HG02588 (cell line): Measurements from ENCODE around the gene FAM76A.
"Not testable (repeated sequence)": the region's sequence is repeated elsewhere in the genome, so short reads cannot be mapped to it uniquely, and the experiment has no call there.

Experiments used
- ATAC-seq: cut with Tn5 transposase; IDR thresholded peaks from one replicate; pipeline ENCODE4 v1.9.1; 2021; ENCODE audit warnings: mild to moderate bottlenecking, moderate library complexity; ENCODE audit not compliant: unreplicated experiment

The FAM76A gene

DNA sequence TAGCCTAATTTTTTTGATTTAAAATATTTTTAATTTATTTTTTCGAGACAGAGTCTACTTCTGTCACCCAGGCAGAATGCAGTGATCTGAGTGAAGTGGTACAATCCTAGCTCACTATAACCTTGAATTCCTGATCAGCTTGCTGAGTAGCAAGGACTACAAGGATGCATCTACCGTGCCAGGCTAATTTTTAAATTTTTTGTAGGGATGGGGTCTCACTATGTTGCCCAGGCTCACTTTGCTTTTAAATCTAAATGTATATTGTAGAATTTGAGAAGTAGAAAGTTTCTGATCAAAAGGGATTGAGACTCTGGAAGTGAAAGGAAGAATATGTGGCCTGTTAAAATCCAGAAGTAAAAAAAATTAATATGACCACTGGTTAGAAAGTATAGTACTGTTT, 48.9 kb downstream of the FAM76A start:
- no peak for ATAC-seq

DNA sequence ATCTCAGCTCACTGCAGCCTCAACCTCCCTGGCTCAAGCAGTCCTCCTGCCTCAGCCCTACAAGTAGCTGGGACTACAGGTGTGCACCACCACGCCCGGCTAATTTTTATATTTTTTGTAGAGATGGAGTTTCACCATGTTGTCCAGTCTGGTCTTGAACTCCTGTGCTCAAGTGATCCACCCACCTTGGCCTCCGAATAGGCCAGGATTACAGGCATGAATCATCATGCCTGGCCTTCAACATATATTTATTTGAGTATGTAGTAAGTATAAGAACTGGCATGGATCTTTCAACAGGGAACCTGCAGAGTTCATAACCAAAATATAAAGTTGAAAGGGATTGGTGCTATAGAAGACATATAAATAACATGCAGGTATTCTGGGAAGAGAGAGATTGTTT, 49.6 kb downstream of the FAM76A start:
- not testable (repeated sequence) for ATAC-seq

DNA sequence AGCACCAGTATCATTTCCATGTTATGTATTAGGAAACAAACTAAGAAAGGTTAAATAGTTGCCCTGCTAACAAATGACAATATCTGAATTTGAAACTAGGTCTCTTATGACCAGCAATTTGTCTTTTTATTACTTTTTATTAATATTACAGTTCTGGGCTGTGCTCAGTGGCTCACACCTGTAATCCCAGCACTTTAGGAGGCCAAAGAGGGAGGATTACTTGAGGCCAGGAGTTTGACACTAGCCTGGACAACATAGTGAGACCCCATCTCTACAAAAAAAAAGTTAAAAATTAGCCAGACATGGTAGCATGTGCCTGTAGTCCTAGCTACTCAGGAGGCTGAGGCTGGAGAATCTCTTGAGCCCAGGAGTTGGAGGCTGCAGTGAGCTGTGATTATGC, 50.5 kb downstream of the FAM76A start:
- ATAC-seq = not testable (repeated sequence)

DNA sequence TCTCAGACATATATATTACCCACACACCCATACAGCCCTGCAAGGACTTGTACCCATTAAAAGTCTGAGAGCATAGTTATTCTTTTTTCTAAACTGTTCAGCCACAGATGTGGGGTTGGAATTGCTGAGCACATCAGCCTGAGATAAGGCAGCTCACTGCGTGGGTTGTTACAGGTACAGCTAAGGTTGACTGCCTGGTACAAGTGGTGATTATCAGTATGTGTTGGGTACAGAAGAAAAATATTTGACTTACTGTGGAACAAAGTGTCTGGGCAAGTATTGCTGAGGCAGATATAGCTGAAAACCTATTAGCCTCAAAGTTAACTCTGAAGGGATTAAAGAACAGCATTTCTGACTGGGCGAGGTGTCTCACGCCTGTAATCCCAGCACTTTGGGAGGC, 52.3 kb downstream of the FAM76A start:
- no peak for ATAC-seq

DNA sequence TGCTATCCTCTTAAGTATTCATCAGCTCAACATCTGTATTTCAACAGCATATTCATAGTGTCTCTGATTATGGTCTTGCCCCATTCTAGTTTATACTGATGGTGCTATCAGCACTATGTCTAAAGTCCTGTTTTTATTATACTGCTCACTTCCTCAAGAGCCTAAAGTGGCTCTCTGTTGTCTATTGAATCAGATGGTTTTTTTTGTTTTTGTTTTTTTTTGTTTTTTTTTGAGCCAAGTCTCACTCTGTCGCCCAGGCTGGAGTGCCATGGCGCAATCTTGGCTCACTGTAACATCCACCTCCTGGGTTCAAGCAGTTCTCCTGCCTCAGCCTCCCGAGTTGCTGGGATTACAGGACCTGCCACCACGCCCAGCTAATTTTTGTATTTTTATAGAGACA, 53.4 kb downstream of the FAM76A start:
- ATAC-seq = no peak

DNA sequence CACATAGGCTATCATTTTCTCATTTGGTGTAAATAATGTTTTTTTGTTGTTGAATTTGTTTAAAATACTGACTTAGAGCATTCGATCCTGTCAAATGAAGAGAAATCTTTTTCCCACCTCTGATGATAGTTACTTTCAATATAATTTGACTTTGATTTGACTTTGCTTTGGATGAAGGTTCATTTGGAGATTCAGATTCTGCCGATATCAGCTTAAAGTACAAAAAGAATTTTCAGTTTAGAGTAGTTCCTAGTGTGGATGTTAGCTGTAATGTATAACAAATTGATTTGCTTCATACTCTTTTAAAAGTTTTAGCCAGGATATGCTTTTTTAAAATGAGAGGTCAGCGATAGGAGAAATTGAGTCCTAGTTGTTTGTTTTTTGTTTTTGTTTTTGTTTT, 57.2 kb downstream of the FAM76A start:
- ATAC-seq = no peak

DNA sequence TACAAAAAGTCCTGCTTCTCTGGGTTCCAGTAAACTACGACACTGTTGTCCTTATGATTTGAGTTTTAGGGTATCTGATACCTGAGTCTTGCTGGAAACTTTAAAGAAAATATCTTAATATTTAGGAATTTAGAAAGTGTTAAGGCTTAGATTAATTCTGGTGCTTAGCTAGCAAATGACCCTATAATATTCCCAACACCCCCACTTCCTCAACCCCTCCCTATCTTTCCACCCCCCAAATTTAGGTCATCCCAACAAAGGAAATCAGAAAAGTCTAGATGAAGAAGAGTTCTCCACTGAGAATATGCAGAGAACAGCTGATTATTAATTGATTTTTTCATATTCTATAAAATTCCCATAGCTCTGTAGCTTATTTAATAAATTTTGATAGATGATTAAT, 58.9 kb downstream of the FAM76A start:
- no peak for ATAC-seq

DNA sequence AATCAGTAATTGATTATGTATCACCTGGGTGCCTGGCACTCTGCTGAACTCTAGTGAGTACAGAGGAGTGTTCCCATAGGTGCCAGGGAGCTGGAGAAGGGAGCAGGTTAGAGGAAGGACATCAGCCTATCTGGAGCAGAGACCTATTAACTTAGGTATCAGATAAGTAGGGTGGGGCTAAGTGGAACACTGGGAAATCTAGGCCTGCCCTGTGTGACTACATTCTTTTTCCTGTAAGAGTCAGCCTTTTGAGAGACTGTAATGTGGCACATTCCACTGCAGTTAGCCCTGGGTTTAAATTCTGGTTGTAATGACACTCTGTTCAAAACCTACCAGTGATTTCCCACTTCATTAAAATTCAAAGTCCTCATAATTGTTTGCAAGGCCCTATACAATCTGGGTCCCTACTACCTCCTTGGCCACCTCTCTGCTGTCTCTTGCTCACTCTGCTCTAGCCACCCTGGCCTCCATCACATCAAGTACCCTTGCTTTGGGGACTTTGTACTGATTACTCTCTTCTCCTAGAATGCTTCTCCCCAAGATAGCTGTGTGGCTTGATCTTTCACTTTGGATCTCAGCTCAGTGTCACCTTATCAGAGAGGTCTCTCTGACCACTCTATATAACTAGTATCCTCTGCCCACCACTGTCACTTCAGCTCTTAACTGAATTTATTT, 60.2 kb downstream of the FAM76A start:
- ATAC-seq = no peak

DNA sequence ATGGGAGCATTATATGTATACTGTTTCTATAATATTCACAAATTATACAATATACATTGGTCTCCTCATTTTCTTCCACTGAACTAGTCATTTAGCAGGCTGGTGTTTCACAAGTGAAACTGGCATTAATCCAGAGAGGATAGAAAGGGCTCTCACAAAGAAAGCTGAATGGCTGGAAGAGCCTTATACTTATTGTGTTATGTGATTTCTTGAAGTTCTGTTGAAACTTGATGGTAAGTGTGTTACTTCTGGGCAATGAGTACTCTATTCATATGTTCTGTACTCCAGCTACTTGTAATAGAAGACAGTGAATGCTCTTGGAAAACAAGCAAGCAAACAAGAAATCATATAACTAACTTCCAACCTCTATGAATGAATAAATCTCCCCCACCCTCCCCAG, 62.1 kb downstream of the FAM76A start:
- ATAC-seq = no peak

DNA sequence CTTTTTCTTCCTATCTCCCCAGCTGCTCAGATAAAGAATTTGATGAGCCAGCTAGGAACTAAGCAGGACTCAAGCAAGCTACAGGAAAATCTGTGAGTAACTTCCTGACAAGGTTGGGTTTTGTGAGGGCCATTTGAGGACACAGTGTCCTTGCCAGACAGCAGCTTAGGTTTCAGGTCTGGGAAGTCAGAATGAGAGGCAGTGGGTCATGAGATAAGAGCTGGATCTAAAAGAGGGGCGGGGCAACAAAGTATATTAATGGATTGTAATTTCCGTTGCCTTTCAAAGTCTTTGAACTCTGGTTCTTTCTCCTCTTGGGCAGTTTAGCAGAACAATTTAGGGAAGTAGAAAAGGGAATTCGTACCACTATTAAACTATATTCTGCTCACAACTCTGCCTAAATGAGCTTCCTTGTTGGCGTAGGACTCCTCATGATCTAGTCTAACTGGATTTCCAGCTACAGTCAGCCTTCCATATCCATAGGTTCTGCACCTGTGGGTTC, 63.8 kb downstream of the FAM76A start:
- no peak for ATAC-seq

DNA sequence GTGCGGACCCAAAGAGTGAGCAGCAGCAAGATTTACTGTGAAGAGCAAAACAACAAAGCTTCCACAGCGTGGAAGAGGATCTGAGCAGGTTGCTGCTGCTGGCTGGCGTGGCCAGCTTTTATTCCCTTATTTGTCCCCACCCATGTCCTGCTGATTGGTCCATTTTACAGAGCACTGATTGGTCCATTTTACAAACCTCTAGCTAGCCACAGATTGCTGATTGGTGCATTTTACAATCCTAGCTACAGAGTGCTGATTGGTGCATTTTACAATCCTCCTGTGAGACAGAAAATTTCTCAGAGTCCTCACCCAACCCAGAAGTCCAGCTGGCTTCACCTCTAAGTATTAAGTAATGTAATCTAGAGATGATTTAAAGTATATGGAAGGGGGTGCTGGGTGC, 64.5 kb downstream of the FAM76A start:
- ATAC-seq = not testable (repeated sequence)

DNA sequence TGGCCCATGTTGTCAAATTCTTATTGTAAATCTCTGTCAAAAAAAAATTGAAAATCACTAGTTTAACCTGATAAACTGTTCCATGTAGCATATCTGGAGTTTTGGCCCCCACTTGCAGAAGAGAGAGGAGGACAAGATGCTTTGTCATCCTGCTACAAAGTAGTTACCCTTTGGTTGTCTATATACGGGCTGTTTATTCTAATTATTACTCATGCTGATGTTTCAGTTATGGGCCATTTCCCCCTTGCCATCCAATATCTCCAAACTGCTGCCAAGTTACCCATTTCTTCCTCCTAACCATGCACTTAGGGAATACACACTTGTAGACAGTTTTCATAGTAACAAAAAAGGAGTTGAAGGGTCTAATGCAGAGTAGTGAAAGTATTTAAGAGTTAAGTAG, 69.8 kb downstream of the FAM76A start:
- no peak for ATAC-seq

DNA sequence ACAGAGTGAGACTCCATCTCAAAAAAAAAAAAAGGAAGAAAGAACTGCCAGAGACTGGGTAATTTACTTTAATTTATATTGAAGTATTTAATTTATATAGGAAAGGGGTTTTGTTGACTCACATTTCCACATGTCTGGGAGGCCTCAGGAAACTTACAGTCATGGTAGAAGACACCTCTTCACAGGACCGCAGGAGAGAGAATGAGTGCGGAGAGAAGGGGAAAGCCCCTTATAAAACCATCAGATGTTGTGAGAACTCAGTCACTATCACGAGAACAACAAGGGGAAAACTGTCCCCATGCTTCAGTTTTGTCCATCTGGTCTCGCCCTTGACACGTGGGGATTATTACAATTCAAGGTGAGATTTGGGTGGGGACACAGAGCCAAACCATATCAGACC, 79.0 kb downstream of the FAM76A start:
- no peak for ATAC-seq

DNA sequence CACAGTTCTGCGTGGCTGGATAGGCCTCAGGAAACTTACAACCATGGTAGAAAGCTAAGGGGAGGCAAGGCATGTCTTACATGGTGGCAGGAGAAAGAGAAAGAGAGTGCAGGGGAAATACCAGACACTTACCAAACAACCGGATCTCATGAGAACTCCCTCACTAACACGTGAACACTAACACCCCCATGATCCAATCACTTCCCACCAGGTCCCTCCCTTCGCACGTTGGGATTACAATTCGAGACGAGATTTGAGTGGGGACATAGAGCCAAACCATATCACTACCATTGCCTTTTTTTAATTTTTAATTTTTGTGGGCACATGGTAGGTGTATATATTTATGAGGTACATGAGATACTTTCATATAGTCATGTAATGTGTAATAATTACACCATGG, 81.0 kb downstream of the FAM76A start:
- ATAC-seq = no peak

DNA sequence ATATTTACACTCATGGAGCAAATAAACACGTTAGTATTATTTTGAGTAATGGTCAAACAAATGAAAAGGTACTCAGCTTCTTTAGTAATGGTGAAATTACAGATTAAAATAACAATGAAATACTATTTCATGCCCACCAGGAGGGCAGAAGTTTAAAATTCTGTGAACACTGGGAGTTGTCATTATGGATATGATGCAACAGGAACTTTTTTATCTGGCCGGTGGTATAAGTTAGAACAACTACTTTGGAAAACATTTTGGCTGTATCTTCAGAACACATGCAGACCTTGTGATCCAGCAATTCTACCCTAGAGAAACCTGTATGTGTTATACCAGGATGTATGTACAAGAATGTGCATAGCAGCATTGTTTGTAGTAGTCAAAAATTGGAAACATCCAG, 81.6 kb downstream of the FAM76A start:
- ATAC-seq = no peak

DNA sequence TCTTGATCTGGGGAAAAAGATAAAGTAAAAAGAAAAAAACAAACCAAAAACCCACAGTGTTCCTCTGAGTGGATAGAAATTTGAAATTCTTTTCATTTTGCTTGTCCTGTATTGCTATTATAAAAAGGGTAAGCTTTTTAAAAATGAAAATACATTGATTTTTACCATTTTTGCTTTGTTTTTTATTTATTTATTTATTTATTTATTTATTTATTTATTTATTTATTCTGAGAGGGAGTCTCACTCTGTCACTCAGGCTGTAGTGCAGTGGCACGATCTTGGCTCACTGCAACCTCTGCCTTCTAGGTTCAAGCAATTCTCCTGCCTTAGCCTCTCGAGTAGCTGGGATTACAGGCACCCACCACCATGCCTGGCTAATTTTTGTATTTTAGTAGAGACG, 82.4 kb downstream of the FAM76A start:
- ATAC-seq = not testable (repeated sequence)

DNA sequence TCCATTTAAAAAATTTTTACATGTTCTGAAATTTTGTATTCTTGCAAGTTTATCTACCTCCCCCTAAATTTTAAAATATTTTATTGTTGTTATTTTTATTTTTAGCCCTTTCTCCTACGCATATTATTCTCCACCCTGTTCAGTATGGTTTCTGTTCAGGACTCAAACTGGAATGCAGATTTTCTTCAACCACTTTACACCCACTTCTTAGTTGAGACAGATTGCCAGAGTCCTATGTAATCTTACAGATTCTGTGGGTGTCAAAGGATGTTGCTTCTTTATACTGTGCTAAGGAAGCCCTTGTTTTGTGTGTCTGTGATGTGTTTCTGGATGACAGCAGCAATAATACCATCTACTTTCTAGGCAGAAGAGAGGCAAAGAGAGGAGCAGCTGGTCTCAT, 84.1 kb downstream of the FAM76A start:
- no peak for ATAC-seq

DNA sequence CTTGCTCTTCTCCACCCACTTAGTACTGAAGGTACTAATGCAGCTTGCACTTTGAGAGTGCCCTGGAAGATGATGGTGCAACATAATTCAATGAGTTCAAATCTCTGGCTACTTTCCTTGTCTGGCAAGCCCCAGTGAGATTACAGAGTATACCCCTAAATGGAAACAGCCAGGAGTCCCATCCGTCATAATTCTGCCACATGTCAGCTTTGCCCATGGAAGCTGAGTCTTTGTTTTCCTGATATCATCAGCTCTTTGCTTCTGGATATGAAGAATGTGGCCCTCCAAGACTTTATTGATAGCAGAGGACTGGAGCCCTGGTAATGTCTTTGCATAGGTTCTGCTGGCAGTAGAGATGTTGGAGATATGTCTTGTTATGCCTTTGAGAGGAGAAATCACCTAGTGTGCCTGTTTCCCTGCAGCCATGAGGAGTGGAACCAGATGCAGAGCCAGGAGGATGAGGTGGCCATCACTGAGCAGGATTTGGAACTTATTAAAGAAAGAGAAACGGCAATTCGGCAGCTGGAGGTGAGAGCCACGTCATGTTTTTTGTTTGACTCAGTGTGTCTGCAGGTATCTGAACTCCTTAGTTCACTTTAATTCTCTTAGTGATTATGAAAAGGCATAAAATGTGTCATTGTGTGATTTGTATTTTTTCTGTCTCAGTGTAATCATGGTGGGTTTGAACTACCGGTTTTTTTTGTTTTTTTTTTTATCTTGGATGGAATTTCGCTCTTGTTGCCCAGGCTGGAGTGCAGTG, 86.2 kb downstream of the FAM76A start:
- no peak for ATAC-seq
